Right cardiac atrium (tissue), 5 donors: Measurements from ENCODE around the gene TRIO. TPM values are rescaled to one million over a fixed set of nuclear protein-coding genes. Genes with fewer than 3 reads are reported as not detected.

Experiments used
- ATAC-seq, 2 donors: fragments of 200-7000 bp; cut with Tn5 transposase; one replicate each; pipeline versions ENCODE4 v1.8.0 to v1.9.1; 2020; ENCODE audit warnings: moderate library complexity in 2 of 2, mild to moderate bottlenecking in 1 of 2
- DNase-seq, 3 donors: peaks; one replicate each; pipeline ENCODE4 v3.0.0-alpha.2; 2020
- H3K27ac ChIP-seq: one replicate; pipeline ENCODE4 v1.5.1; 2013; ENCODE audit warnings: mild to moderate bottlenecking, low read length, control low read depth, moderate library complexity
- H3K27me3 ChIP-seq: one replicate; pipeline ENCODE4 v1.6.1; 2013; ENCODE audit not compliant: control insufficient read depth, insufficient read depth
- H3K4me1 ChIP-seq: one replicate; pipeline ENCODE4 v1.6.1; 2013; ENCODE audit warnings: low read length; ENCODE audit not compliant: control insufficient read depth, insufficient read depth
- H3K4me3 ChIP-seq: one replicate; pipeline ENCODE4 v1.5.1; 2013; ENCODE audit warnings: low read length, control low read depth
- H3K9me3 ChIP-seq: one replicate; pipeline ENCODE4 v1.6.1; 2013; ENCODE audit warnings: low read length; ENCODE audit not compliant: control insufficient read depth
- WGBS: extraction: QIAGEN DNeasy Blood & Tissue Kit; methylation state at CpG from one replicate; pipeline ENCODE4 v1.1.7; 2013; 5-methylcytosine and 5-hydroxymethylcytosine counted together
- intact Hi-C, 4 donors: fragments of 100-400 bp; cut with DNase I; formaldehyde crosslinking; loops; one replicate each; pipeline versions ENCODE4 v1.11.0 to v1.14.0; 2022 to 2023
- polyA plus RNA-seq: library from polyadenylated mRNA; stranded (reverse); fragments of 200-250 nt; gene quantifications from one replicate; pipeline ENCODE4 v1.2.3, GENCODE V29; 2013
- total RNA-seq, 4 donors: library from RNA; stranded (reverse); fragmentation: NEBNext Ultra II Directional; extraction: Animal tissue kit (Norgen Biotek cat#: 25700); gene quantifications; one replicate each; pipeline ENCODE4 v1.2.1, GENCODE V29; 2021
- donor health status: healthy with polysubstance abuse.
- donor health status: DM: no; HTN: yes; CAD: no.
- donor health status: DM: no; HTN: no; CAD: no.
- donor health status: DM: no; HTN: yes; CAD: no; lungs with severe emphysema.
- donor health status: DM: yes; HTN: yes; CAD: no.

Gene TRIO
- total and polyA plus RNA-seq, 5 donors = 31.3 to 66.0 (median 54.1) TPM

GRCh38 chr5:14476786-14477435, 333.8 kb downstream of the TRIO start:
- WGBS = 93% methylated on average over 4 of the region's 4 CpGs
- peaks cover 6% of the 10 kb centered on the region for H3K9me3 ChIP-seq

DNA sequence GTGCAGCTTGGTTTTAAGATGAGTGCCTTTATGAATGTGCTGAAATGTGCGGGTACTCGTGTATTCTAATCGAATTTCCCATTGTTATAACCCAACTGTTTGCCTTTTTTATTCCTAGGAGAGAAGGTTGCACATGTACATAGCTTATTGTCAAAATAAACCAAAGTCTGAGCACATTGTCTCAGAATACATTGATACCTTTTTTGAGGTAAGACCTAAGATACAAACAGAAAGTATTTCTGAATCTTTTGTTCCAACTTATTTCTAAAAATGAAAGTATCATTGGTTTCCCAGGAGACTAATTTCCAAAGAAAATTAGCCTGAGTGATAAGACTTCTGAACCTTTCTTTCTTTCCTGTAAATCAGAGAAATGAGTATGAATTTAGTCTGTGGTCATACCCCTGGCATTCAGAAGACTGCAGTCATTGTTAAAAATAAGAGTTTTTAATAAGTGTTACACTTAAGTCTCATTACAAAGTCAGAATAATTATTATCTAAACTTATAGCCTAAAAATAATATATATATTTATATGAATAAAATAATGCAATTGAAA, 336.1 kb downstream of the TRIO start:
- H3K27ac ChIP-seq = no peak overlapping the region
- H3K4me3 ChIP-seq = no peak overlapping the region
- 82% methylated on average over 3 of the region's 3 CpGs for WGBS

More at GRCh38 chr5:14476786-14477435, 333.8 kb downstream of the TRIO start:
- Histone ChIP-seq H3K27ac (no peak overlapping the region), H3K4me3 (no peak overlapping the region), H3K4me1 (peaks cover 1% of the 10 kb centered on the region), H3K27me3 (no peaks in the 10 kb centered on the region)
- intact Hi-C loops = no loop called here
- ATAC-seq = no peak
- DNase-seq = no peak

DNA sequence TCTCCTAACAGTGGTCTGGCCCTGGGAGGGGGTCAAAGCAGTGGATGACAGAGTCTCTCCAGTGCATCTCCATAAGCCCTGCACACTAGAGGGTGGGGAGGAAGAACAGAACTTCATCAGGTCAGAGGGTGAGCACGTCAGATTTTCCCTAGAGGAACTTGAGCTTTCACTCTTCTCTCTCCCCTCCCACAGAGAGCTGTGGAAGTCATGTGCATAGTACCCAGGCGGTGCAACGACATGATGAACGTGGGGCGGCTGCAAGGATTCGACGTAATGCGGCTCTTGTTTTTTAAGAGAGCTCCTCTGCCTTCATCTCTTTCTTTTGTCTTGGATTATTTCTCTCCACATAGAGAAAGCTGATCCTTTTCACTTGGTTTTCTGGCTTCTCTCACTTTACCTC, 338.2 kb downstream of the TRIO start:
- DNase-seq = no peak

More for the DNA sequence above, 336.1 kb downstream of the TRIO start:
- Histone ChIP-seq H3K4me1 (no peaks in the 10 kb centered on the region), H3K27me3 (no peaks in the 10 kb centered on the region), H3K9me3 (peaks cover 4% of the 10 kb centered on the region)
- intact Hi-C loops = no loop called here
- no peak for ATAC-seq
- DNase-seq = no peak

DNA sequence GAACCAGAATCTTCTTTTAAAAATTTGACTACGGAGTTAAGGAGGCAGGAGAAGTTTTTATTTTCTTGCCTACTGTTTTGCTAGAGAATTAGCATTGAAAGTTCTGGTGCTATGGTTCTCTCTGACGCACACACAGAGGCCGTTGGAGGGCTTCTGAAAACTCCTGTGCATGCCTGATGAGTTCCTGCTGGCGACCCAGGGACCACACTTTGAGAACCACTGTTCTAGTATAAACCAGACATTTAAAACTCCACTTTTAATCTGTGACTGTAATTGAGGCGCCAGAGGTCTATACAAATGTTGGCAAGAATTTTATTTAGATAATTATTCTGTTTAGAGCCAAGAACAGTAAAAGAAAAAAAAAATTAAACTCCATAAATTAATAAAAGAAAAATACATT, 338.9 kb downstream of the TRIO start:
- Histone ChIP-seq H3K4me3 (no peak overlapping the region), H3K9me3 (peaks cover 2% of the 10 kb centered on the region), H3K27me3 (no peaks in the 10 kb centered on the region), H3K27ac (no peak overlapping the region), H3K4me1 (no peaks in the 10 kb centered on the region)
- peak in 1 of 3 donors; percentile 54 for DNase-seq
- ATAC-seq = no peak
- intact Hi-C loops = no loop called here
- 76% methylated on average over 5 of the region's 5 CpGs for WGBS

More for the DNA sequence above, 338.2 kb downstream of the TRIO start:
- H3K4me1 ChIP-seq = no peaks in the 10 kb centered on the region
- no peak for ATAC-seq
- peaks cover 4% of the 10 kb centered on the region for H3K9me3 ChIP-seq
- no peak overlapping the region for H3K27ac ChIP-seq
- WGBS = 83% methylated on average over 8 of the region's 8 CpGs
- no peak overlapping the region for H3K4me3 ChIP-seq
- intact Hi-C loops = no loop called here
- H3K27me3 ChIP-seq = no peaks in the 10 kb centered on the region

DNA sequence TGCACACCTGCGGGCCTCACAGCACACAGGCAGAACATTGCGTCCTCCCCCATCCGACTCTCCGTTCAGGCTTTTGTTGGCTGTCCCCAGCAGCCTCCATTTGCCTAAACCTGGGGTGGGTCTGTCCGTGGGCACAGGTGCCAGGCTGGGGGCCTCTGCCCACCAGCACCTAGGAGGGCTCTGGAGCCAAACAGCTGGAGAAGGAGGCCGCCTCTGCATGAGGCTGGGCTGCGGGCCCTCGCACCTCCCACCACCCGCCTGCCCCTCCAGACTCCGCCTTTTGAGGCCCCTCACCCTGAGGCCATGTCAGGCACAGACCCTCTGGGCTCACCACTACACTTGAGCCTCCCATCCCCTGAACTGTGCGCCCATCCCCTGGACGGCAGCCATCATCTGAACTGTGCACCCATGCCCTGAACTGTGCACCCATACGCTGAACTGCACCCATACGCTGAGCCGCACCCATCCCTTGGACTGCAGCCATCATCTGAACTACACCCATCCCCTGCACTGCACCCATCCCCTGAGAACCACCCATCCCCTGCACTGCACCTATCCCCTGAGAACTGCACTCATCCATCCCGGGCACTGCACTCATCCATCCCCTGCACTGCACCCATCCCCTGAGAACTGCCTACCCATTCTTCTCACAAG, 340.5 kb downstream of the TRIO start:
- Histone ChIP-seq H3K4me1 (no peaks in the 10 kb centered on the region), H3K27me3 (no peaks in the 10 kb centered on the region), H3K4me3 (no peak overlapping the region), H3K9me3 (peaks cover 2% of the 10 kb centered on the region), H3K27ac (no peak overlapping the region)
- 94% methylated on average over 16 of the region's 16 CpGs for WGBS
- peak; percentile 13 to 40 for ATAC-seq
- intact Hi-C loops = no loop called here
- no peak for DNase-seq

- intact Hi-C loops = no loop called here
- no peak for DNase-seq
- Histone ChIP-seq H3K27me3 (no peaks in the 10 kb centered on the region), H3K4me1 (peaks cover under 1% of the 10 kb centered on the region), H3K4me3 (no peak overlapping the region), H3K27ac (no peak overlapping the region), H3K9me3 (peaks cover 2% of the 10 kb centered on the region)
- WGBS = 93% methylated on average over 5 of the region's 5 CpGs
- ATAC-seq = no peak
Measured at GRCh38 chr5:14486486-14486885, 343.3 kb downstream of the TRIO start.

DNA sequence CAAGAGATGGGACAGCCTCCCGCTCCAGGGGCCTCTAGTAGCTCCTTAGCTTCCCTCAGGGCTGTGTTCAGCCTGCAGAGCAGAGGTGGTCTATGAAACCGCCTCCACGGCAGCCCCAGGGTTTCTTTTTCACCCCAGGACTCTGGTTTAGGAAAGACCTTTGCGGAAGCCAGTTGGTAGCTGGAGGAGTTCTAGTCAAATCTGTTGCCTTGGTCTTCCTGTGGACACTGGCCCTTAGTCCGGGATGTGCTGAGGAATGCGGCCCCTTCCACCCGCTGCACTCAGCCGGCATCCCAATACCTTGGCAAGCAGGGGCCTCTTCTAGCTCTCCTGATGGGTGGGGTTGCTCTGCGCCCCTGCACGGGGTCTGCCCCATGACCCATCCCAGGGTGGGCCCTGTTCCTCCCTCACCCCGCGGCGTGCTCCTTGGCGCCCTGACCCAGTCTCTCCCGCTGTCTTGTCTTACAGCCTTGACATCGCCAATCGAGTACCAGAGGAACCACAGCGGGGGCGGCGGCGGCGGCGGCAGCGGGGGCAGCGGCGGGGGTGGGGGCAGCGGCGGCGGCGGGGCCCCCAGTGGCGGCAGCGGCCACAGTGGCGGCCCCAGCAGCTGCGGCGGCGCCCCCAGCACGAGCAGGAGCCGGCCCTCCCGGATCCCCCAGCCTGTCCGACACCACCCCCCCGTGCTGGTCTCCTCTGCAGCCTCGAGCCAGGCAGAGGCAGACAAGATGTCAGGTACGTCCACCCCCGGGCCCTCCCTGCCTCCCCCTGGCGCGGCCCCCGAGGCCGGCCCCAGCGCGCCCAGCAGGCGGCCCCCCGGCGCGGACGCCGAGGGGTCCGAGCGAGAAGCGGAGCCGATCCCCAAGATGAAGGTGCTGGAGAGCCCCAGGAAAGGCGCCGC, 344.1 kb downstream of the TRIO start:
- Histone ChIP-seq H3K4me3 (no peak overlapping the region), H3K4me1 (peaks cover 1% of the 10 kb centered on the region), H3K9me3 (peaks cover 2% of the 10 kb centered on the region), H3K27me3 (no peaks in the 10 kb centered on the region), H3K27ac (no peak overlapping the region)
- no peak for DNase-seq
- 80% methylated on average over 62 of the region's 62 CpGs for WGBS
- no peak for ATAC-seq
- intact Hi-C loops = no loop called here

- Histone ChIP-seq H3K4me1 (peaks cover 1% of the 10 kb centered on the region), H3K9me3 (peaks cover 2% of the 10 kb centered on the region), H3K27me3 (no peaks in the 10 kb centered on the region), H3K27ac (no peak overlapping the region), H3K4me3 (no peak overlapping the region)
- no peak for ATAC-seq
- 79% methylated on average over 60 of the region's 60 CpGs for WGBS
- intact Hi-C loops = no loop called here
- peak in 1 of 3 donors; percentile 60 for DNase-seq
Measured at GRCh38 chr5:14487897-14488570, 344.9 kb downstream of the TRIO start.

GRCh38 chr5:14488709-14489108, 345.6 kb downstream of the TRIO start:
- Histone ChIP-seq H3K27ac (no peak overlapping the region), H3K9me3 (peaks cover 2% of the 10 kb centered on the region), H3K4me1 (peaks cover 1% of the 10 kb centered on the region), H3K27me3 (no peaks in the 10 kb centered on the region), H3K4me3 (no peak overlapping the region)
- 88% methylated on average over 11 of the region's 11 CpGs for WGBS
- intact Hi-C loops = no loop called here
- ATAC-seq (no peak), DNase-seq (no peak)

GRCh38 chr5:14489643-14490042, 346.5 kb downstream of the TRIO start:
- Histone ChIP-seq H3K4me3 (no peak overlapping the region), H3K27me3 (no peaks in the 10 kb centered on the region), H3K9me3 (peaks cover 2% of the 10 kb centered on the region), H3K4me1 (peaks cover 1% of the 10 kb centered on the region), H3K27ac (no peak overlapping the region)
- intact Hi-C loops = no loop called here
- DNase-seq = peak in 1 of 3 donors; percentile 60
- WGBS = 90% methylated on average over 5 of the region's 5 CpGs
- ATAC-seq = no peak
